Fibroblast of the aortic adventitia (primary cell): Measurements from ENCODE around the gene ADK. TPM values are rescaled to one million over a fixed set of nuclear protein-coding genes. Genes with fewer than 3 reads are reported as not detected.
"Not testable (repeated sequence)": the region's sequence is repeated elsewhere in the genome, so short reads cannot be mapped to it uniquely, and the experiment has no call there.

Experiments
- DNase-seq: peaks from one replicate; pipeline ENCODE4 v3.0.0-alpha.2; 2010; ENCODE audit warnings: low read depth
- H3K4me3 ChIP-seq: 2 replicates; pipeline ENCODE4 v1.5.1; 2011; ENCODE audit warnings: low read depth, mild to moderate bottlenecking, control low read depth, low read length, moderate library complexity
- total RNA-seq: library from RNA; depleted of rRNA; stranded (reverse); fragments of >200 nt; gene quantifications from 2 replicates; pipeline ENCODE4 v1.2.3, GENCODE V29; 2012; ENCODE audit warnings: low replicate concordance
- TF ChIP-seq, protein P1 (sequence below): IDR thresholded peaks from 2 replicates; pipeline ENCODE4 v1.5.1; 2011; ENCODE audit warnings: mild to moderate bottlenecking, low read length, control low read depth, inconsistent platforms; ENCODE audit not compliant: insufficient read depth

Gene ADK
- total RNA-seq, 1 donor, result 96.8 TPM

DNA sequence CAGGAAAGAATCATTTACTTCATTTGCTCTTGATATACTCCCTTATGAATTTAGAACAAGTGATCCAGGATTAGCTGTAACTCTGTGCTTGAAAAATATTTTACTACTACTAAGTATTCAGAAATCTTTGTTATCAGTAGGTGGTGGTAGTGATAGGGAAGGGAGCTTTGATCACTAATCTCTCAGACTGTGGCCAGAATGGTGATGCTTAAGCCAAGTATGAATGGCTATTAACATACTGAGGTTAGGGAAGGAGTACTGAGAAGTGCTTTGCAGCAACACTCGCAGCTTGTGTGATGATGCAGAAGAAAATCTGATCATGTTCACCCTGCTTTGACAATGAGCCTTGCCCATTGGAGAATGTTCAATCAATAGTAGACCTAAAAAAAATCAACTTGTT is 29.7 kb upstream of the ADK start:
- DNase-seq, result peak; percentile 32
- TF ChIP-seq, protein P1, sequence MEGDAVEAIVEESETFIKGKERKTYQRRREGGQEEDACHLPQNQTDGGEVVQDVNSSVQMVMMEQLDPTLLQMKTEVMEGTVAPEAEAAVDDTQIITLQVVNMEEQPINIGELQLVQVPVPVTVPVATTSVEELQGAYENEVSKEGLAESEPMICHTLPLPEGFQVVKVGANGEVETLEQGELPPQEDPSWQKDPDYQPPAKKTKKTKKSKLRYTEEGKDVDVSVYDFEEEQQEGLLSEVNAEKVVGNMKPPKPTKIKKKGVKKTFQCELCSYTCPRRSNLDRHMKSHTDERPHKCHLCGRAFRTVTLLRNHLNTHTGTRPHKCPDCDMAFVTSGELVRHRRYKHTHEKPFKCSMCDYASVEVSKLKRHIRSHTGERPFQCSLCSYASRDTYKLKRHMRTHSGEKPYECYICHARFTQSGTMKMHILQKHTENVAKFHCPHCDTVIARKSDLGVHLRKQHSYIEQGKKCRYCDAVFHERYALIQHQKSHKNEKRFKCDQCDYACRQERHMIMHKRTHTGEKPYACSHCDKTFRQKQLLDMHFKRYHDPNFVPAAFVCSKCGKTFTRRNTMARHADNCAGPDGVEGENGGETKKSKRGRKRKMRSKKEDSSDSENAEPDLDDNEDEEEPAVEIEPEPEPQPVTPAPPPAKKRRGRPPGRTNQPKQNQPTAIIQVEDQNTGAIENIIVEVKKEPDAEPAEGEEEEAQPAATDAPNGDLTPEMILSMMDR, result no peak
- H3K4me3 ChIP-seq, result no peak overlapping the region

DNA sequence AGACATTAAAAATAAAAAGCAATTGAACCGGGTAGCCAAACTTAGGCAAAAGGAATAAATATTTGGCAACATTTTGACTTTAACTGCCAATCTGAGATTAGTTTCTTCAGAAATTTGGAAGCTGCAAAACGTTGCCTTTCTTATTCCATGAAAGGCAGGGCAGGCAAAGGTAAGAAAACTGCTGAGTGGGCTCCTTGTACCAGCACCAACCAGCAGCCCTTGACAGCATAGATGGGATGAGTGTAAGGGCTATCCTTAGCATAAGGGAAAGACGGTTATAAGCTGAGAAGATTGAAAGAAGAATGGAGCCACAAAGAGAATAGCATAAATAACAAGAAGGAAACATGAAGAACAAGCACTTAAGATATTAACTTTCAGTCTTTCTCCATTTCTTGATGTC is 29.0 kb upstream of the ADK start:
- TF ChIP-seq, protein P1, result no peak
- DNase-seq, result no peak
- no peak overlapping the region for H3K4me3 ChIP-seq

DNA sequence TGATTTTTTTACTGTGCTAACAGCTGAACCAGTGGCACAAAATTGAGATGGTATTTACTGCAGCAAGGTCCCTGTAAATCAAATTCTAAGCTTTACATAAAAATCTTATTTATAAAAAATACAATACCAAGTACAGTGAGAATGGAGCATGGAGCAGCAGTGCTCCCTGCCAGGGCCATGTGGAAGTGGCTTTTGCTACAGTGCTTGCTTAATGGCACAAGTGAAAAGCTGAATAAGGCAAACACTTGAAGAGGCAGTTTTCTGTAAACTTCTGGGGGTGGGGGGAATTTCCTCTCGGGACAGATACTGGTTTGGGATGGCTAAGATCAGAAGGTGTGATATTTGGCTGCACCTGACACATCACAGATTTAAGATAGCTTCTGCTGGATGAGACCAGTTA is 27.9 kb upstream of the ADK start:
- H3K4me3 ChIP-seq, result no peak overlapping the region
- DNase-seq, result no peak
- TF ChIP-seq, protein P1, result no peak

DNA sequence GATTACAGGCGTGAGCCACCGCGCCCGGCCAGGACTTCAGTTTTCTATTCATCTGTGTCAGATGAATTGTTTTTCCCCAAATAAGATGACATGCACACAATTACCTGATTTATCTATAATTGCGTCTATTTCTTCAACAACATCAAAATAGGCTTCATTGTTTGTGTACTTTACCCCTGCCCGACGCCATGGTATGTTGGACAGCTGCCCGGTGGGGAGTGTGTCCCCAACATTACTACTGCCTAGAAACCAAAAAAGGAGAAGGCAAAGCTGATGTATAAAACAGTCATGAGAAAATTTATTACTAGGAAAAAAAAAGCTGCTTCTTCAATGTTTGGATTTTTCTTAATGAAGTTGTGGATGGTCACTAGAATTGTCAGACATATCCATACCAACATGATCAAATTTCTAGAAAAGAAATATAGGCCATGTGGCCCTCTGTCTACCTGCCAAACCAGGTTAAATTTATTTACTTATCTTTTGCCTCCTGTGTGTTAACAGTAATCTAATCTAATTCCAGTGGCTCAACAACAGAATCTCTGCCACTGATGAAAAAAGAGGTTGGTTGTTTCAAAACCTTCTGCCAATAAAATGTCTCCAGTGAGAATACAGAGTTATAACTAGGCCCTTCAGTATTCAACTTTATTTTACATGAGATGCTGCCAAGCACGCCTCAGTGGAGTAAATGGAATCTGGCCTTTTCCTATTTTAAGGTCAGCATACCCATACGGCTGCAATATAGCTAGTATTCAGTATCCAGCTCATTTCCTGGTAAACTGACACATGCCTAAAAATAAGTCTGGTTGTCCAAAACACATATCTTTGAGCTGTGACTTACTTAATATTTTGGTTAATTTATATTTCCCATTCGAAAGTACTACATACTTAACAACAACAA is 16.8 kb upstream of the ADK start:
- no peak overlapping the region for H3K4me3 ChIP-seq
- DNase-seq, result no peak
- TF ChIP-seq, protein P1, result no peak

DNA sequence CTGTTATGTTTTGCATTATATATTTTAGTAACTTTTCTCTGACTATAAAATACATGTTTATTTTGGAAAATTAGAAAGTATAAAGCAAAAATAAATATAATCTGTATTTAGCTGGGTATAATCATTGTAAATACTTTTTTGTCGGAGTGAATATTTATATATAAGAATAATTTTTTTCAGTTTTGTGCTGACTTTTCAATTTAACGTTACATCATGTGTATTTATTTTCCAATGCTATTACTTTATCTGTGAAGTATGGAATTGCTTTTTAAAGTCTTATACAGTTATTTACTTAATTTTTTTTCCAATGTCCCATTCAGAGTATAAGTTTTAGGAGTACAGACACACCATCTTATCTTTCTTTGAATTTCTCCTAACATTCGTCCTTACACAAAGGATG is 15.6 kb upstream of the ADK start:
- no peak for DNase-seq
- TF ChIP-seq, protein P1, result no peak
- H3K4me3 ChIP-seq, result no peak overlapping the region

DNA sequence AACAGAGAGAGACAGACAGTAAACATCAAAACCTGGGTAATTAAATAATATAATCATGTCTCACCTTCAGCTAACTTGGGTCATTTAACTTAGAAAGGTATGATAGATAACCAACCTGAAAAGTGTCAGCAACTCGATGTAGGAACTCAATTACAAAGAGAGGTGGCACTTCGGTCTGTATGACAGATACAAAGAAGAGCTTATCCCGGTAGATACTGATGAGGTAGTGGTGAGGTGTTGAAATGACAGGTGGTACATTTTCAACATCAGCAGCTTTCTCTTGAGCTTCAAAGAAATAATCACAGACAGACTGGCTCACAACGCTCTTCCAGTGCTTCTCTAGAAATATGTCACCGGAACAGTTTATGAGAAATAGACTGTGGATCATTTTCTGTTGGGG is 13.0 kb upstream of the ADK start:
- DNase-seq, result no peak
- TF ChIP-seq, protein P1, result no peak
- no peak overlapping the region for H3K4me3 ChIP-seq

DNA sequence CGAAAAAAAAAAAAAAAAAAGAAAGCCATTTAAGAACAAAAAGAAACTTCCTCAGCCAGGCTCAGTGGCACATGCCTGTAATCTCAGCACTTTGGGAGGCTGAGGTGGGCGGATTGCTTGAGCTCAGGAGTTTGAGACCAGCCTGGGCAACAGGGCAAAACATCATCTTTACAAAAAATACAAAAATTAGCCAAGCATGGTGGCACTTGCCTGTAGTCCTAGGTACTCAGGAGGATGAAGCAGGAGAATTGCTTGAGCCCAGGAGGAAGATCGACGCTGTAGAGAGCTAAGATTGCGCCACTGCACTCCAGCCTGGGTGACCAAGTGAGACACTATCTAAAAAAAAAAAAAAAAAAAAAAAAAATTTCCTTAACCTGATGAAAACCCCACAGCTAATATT is 12.4 kb upstream of the ADK start:
- H3K4me3 ChIP-seq, result not testable (repeated sequence)

More for the DNA sequence above, 12.4 kb upstream of the ADK start:
- not testable (repeated sequence) for DNase-seq
